Transverse colon (tissue), 4 donors: ENCODE results near the gene ME2. TPM values are rescaled to one million over a fixed set of nuclear protein-coding genes. Genes with fewer than 3 reads are reported as not detected.
A peak's percentile ranks its signal among the peaks of the same experiment; 100 is the strongest.
"Not testable (repeated sequence)": the region's sequence is repeated elsewhere in the genome, so short reads cannot be mapped to it uniquely, and the experiment has no call there.

ENCODE experiments used
- DNase-seq: peaks from one replicate; pipeline ENCODE4 v3.0.0-alpha.2; 2019
- H3K27ac ChIP-seq, 4 donors: fragments of 200-600 bp; sonication (generic); 2 replicates each; pipeline ENCODE4 v1.5.1; 2016 to 2018; ENCODE audit warnings: inconsistent platforms in 4 of 4
- H3K27me3 ChIP-seq: fragments of 200-600 bp; sonication (generic); 2 replicates; pipeline ENCODE4 v1.5.1; 2017; ENCODE audit warnings: inconsistent platforms
- H3K36me3 ChIP-seq, 4 donors: fragments of 200-600 bp; sonication (generic); 2 replicates each; pipeline ENCODE4 v1.5.1; 2017 to 2019; ENCODE audit warnings: inconsistent platforms in 4 of 4
- H3K4me1 ChIP-seq, 4 donors: fragments of 200-600 bp; sonication (generic); 2 replicates each; pipeline ENCODE4 v1.5.1; 2017 to 2020; ENCODE audit warnings: inconsistent platforms in 4 of 4
- H3K4me3 ChIP-seq, 4 donors: fragments of 200-600 bp; sonication (generic); 1 replicate in 1 of 4; 2 replicates in 3 of 4; pipeline versions ENCODE4 v1.5.1 to v1.6.1; 2017 to 2019; ENCODE audit warnings: inconsistent platforms in 4 of 4
- H3K9me3 ChIP-seq, 2 donors: fragments of 200-600 bp; sonication (generic); 2 replicates each; pipeline ENCODE4 v1.5.1; 2017 to 2019; ENCODE audit warnings: inconsistent platforms in 2 of 2
- CTCF ChIP-seq, 5 experiments: fragments of 200-600 bp in 3 of 5; fragments of 450-650 bp in 2 of 5; sonication (generic) in 3 of 5; IDR thresholded peaks; 1 replicate in 2 of 5; 2 replicates in 3 of 5; pipeline ENCODE4 v1.5.1; 2016 to 2017; ENCODE audit warnings: antibody characterized with exemption in 5 of 5, inconsistent platforms in 3 of 5, mild to moderate bottlenecking in 2 of 5, moderate library complexity in 1 of 5
- EP300 ChIP-seq: sonication (generic); formaldehyde crosslinking; IDR thresholded peaks from one replicate; pipeline ENCODE4 v1.6.1; 2017; ENCODE audit warnings: antibody characterized with exemption, low read depth
- POLR2A ChIP-seq: fragments of 450-650 bp; IDR thresholded peaks from one replicate; pipeline ENCODE4 v1.6.1; 2016; ENCODE audit warnings: antibody characterized with exemption, mild to moderate bottlenecking, moderate library complexity
- POLR2AphosphoS5 ChIP-seq, 3 donors: sonication (generic); formaldehyde crosslinking; IDR thresholded peaks; one replicate each; pipeline ENCODE4 v1.6.1; 2016; ENCODE audit warnings: antibody characterized with exemption in 3 of 3
- WGBS, 2 donors: methylation state at CpG; one replicate each; pipeline ENCODE4 v1.1.5; 2018; ENCODE audit warnings: low coverage in 1 of 2; 5-methylcytosine and 5-hydroxymethylcytosine counted together
- in situ Hi-C, 4 donors: fragments of 200-750 bp; cut with MboI; loops; one replicate each; pipeline versions ENCODE4 v1.15.0 to v1.15.1; 2017; ENCODE audit warnings: low sequenced_read_pairs in 3 of 4, low pct_ligation_motif_present in 1 of 4, low pct_unique_long_range_greater_than_20kb in 1 of 4
- intact Hi-C: fragments of 100-400 bp; cut with DNase I; formaldehyde crosslinking; loops from one replicate; pipeline ENCODE4 v1.15.1; 2023; ENCODE audit warnings: low total_unique reads
- total RNA-seq, 4 donors: library from RNA; depleted of rRNA; stranded (reverse); fragments of >200 nt; gene quantifications; one replicate each; pipeline ENCODE4 v1.1.0, GENCODE V29; 2016

The ME2 gene
- total RNA-seq, 4 donors from 2014 or later = 28.8 to 84.5 (median 53.2) TPM

GRCh38 chr18:50938912-50939311 lies 60.0 kb downstream of the ME2 start:
- Histone ChIP-seq H3K27ac (no peak overlapping the region), H3K4me3 (no peak overlapping the region), H3K4me1 (no peaks in the 10 kb centered on the region), H3K36me3 (peaks cover 0 to 12% (median 3%) of the 10 kb centered on the region in 4 donors), H3K9me3 (no peaks in the 10 kb centered on the region), H3K27me3 (no peaks in the 10 kb centered on the region)
- DNase-seq = no peak
- TF ChIP-seq EP300 (no peak), CTCF (IDR thresholded peaks at IDR 0.05) (no peak), POLR2A (no peak), POLR2AphosphoS5 (IDR thresholded peaks at IDR 0.05) (no peak)
- 94 to 97% methylated on average over 2 of the region's 2 CpGs for WGBS, 2 donors
- in situ Hi-C loops = no loop called here
- intact Hi-C loops = no loop called here

GRCh38 chr18:50944245-50944932 lies 65.5 kb downstream of the ME2 start:
- peaks cover 0 to 11% (median 3%) of the 10 kb centered on the region in 4 donors for H3K36me3 ChIP-seq
- H3K9me3 ChIP-seq = no peaks in the 10 kb centered on the region
- no peak for TF ChIP-seq EP300
- TF ChIP-seq CTCF (IDR thresholded peaks at IDR 0.05) = no peak
- no peak for TF ChIP-seq POLR2A
- TF ChIP-seq POLR2AphosphoS5 (IDR thresholded peaks at IDR 0.05) = no peak
- no peaks in the 10 kb centered on the region for H3K27me3 ChIP-seq
- no peak for DNase-seq
- no peak overlapping the region for H3K27ac ChIP-seq
- no peak overlapping the region for H3K4me3 ChIP-seq
- WGBS, 2 donors = 73 to 85% methylated on average over 4 of the region's 4 CpGs
- in situ Hi-C loops = no loop called here
- peaks cover 0 to 3% (median 1%) of the 10 kb centered on the region in 4 donors for H3K4me1 ChIP-seq
- intact Hi-C loops = no loop called here

- in situ Hi-C loops, H3K27me3 ChIP-seq, H3K4me1 ChIP-seq, H3K27ac ChIP-seq, intact Hi-C loops, H3K36me3 ChIP-seq, H3K9me3 ChIP-seq, H3K4me3 ChIP-seq, DNase-seq: not testable (repeated sequence)
- WGBS, 2 donors = 98% methylated on average over 2 of the region's 2 CpGs; no CpG with 5 or more reads in 1 of the 2 donors
Observed at GRCh38 chr18:50945918-50946317, 67.0 kb downstream of the ME2 start.

GRCh38 chr18:50947899-50948298 lies 69.0 kb downstream of the ME2 start:
- Histone ChIP-seq H3K36me3 (peaks cover 0 to 4% (median 0%) of the 10 kb centered on the region in 4 donors), H3K27me3 (no peaks in the 10 kb centered on the region), H3K27ac (no peak overlapping the region), H3K4me1 (peaks cover 0 to 5% (median 1%) of the 10 kb centered on the region in 4 donors), H3K9me3 (no peaks in the 10 kb centered on the region), H3K4me3 (no peak overlapping the region)
- 58 to 73% methylated on average over 1 of the region's 1 CpG for WGBS, 2 donors
- in situ Hi-C loops = no loop called here
- no peak for DNase-seq
- intact Hi-C loops = no loop called here
- TF ChIP-seq POLR2AphosphoS5 (IDR thresholded peaks at IDR 0.05) = no peak
- TF ChIP-seq POLR2A = no peak
- TF ChIP-seq EP300 = no peak
- TF ChIP-seq CTCF (IDR thresholded peaks at IDR 0.05) = no peak

- 73 to 78% methylated on average over 6 of the region's 6 CpGs for WGBS, 2 donors
- H3K9me3 ChIP-seq = no peaks in the 10 kb centered on the region
- intact Hi-C loops = no loop called here
- in situ Hi-C loops = no loop called here
- no peak overlapping the region for H3K4me3 ChIP-seq
- no peaks in the 10 kb centered on the region for H3K27me3 ChIP-seq
- H3K4me1 ChIP-seq = peaks cover 0 to 5% (median 1%) of the 10 kb centered on the region in 4 donors
- H3K36me3 ChIP-seq = no peaks in the 10 kb centered on the region
- peak; percentile 29 for DNase-seq
- TF ChIP-seq POLR2AphosphoS5 (IDR thresholded peaks at IDR 0.05) (no peak), CTCF (IDR thresholded peaks at IDR 0.05) (no peak), POLR2A (no peak), EP300 (no peak)
- H3K27ac ChIP-seq = peak overlapping the region in 1 of 4 donors; percentile 4
Observed at GRCh38 chr18:50949185-50949584, 70.3 kb downstream of the ME2 start.
